Karpas-422 (cell line): ENCODE results near the gene RAP2A. TPM values are rescaled to one million over a fixed set of nuclear protein-coding genes. Genes with fewer than 3 reads are reported as not detected.

ENCODE experiments used
- DNase-seq: peaks from one replicate; pipeline ENCODE4 v3.0.0-alpha.2; 2015
- H2AFZ ChIP-seq: fragments of 200-600 bp; sonication (generic); 2 replicates; pipeline ENCODE4 v1.6.1; 2014; ENCODE audit warnings: antibody characterized with exemption, low read length, mixed read lengths
- H3K27ac ChIP-seq: fragments of 200-600 bp; sonication (generic); 2 replicates; pipeline ENCODE4 v1.5.1; 2014; ENCODE audit warnings: mild to moderate bottlenecking, low read length, moderate library complexity
- H3K27me3 ChIP-seq: fragments of 200-600 bp; sonication (generic); 2 replicates; pipeline ENCODE4 v1.6.1; 2014; ENCODE audit warnings: low read length, mixed read lengths
- H3K36me3 ChIP-seq: fragments of 200-600 bp; sonication (generic); 2 replicates; pipeline ENCODE4 v1.6.1; 2014; ENCODE audit warnings: low read length, mixed read lengths; ENCODE audit not compliant: insufficient read depth
- H3K4me1 ChIP-seq: fragments of 200-600 bp; sonication (generic); 2 replicates; pipeline ENCODE4 v1.6.1; 2014; ENCODE audit warnings: mild to moderate bottlenecking, low read length, mixed read lengths
- H3K4me2 ChIP-seq: fragments of 200-600 bp; sonication (generic); 2 replicates; pipeline ENCODE4 v1.6.1; 2014; ENCODE audit warnings: low read length, low read depth, mild to moderate bottlenecking; ENCODE audit not compliant: poor library complexity, severe bottlenecking
- H3K4me3 ChIP-seq: fragments of 200-600 bp; sonication (generic); 2 replicates; pipeline ENCODE4 v1.5.1; 2014; ENCODE audit warnings: mild to moderate bottlenecking, antibody characterized with exemption, low read length, mixed read lengths
- H3K79me2 ChIP-seq: fragments of 200-600 bp; sonication (generic); 2 replicates; pipeline ENCODE4 v1.6.1; 2014; ENCODE audit warnings: mild to moderate bottlenecking, low read length, mixed read lengths
- H3K9ac ChIP-seq: fragments of 200-600 bp; sonication (generic); 2 replicates; pipeline ENCODE4 v1.6.0; 2014; ENCODE audit warnings: low read length
- H3K9me2 ChIP-seq: fragments of 200-600 bp; sonication (generic), shearing (Covaris generic); replicated peaks from 2 replicates; pipeline ENCODE4 v1.6.0; 2014; ENCODE audit warnings: mild to moderate bottlenecking, low read length, moderate library complexity; ENCODE audit not compliant: insufficient read depth
- H3K9me3 ChIP-seq: fragments of 300-700, 200-600 bp; sonication (generic); 2 replicates; pipeline ENCODE4 v1.6.1; 2014; ENCODE audit warnings: low read length, mixed read lengths
- H4K20me1 ChIP-seq: fragments of 200-600 bp; sonication (generic); 2 replicates; pipeline ENCODE4 v1.6.1; 2014; ENCODE audit warnings: mild to moderate bottlenecking, antibody characterized with exemption, low read length, low read depth; ENCODE audit not compliant: insufficient read depth
- total RNA-seq: library from RNA; depleted of rRNA; stranded (reverse); fragments of >200 nt; shearing (Covaris generic); gene quantifications from 2 replicates; pipeline ENCODE4 v1.2.3, GENCODE V29; 2014; ENCODE audit warnings: low replicate concordance

RAP2A gene
- total RNA-seq, 1 experiment from 2014 or later = 47.9 TPM

GRCh38 chr13:97390941-97391600 lies 42.9 kb upstream of the RAP2A start:
- no peak overlapping the region for H3K4me3 ChIP-seq

GRCh38 chr13:97392020-97392419 lies 41.9 kb upstream of the RAP2A start:
- H3K9me2 ChIP-seq = no peaks in the 10 kb centered on the region
- no peak overlapping the region for H3K9ac ChIP-seq
- H3K4me3 ChIP-seq = no peak overlapping the region
- H3K9me3 ChIP-seq = no peaks in the 10 kb centered on the region
- H2AFZ ChIP-seq = no peak overlapping the region
- no peaks in the 10 kb centered on the region for H3K4me1 ChIP-seq
- H3K4me2 ChIP-seq = no peak overlapping the region
- no peaks in the 10 kb centered on the region for H3K27me3 ChIP-seq
- no peaks in the 10 kb centered on the region for H4K20me1 ChIP-seq
- no peaks in the 10 kb centered on the region for H3K79me2 ChIP-seq
- no peak for DNase-seq
- no peak overlapping the region for H3K27ac ChIP-seq
- no peaks in the 10 kb centered on the region for H3K36me3 ChIP-seq

More at GRCh38 chr13:97390941-97391600, 42.9 kb upstream of the RAP2A start:
- H3K4me1 ChIP-seq = no peaks in the 10 kb centered on the region
- H3K4me2 ChIP-seq = no peak overlapping the region
- no peak overlapping the region for H2AFZ ChIP-seq
- DNase-seq = no peak
- no peaks in the 10 kb centered on the region for H4K20me1 ChIP-seq
- no peaks in the 10 kb centered on the region for H3K36me3 ChIP-seq
- H3K27ac ChIP-seq = no peak overlapping the region
- no peaks in the 10 kb centered on the region for H3K9me3 ChIP-seq
- no peaks in the 10 kb centered on the region for H3K27me3 ChIP-seq
- no peak overlapping the region for H3K9ac ChIP-seq
- H3K9me2 ChIP-seq = no peaks in the 10 kb centered on the region
- H3K79me2 ChIP-seq = no peaks in the 10 kb centered on the region

GRCh38 chr13:97394542-97394941 lies 39.4 kb upstream of the RAP2A start:
- Histone ChIP-seq H2AFZ (no peak overlapping the region), H3K4me2 (no peak overlapping the region), H3K9ac (no peak overlapping the region), H3K27ac (no peak overlapping the region), H3K4me1 (no peaks in the 10 kb centered on the region), H4K20me1 (no peaks in the 10 kb centered on the region), H3K9me3 (no peaks in the 10 kb centered on the region), H3K27me3 (no peaks in the 10 kb centered on the region), H3K9me2 (no peaks in the 10 kb centered on the region), H3K4me3 (no peak overlapping the region), H3K79me2 (no peaks in the 10 kb centered on the region), H3K36me3 (no peaks in the 10 kb centered on the region)
- DNase-seq = no peak

- Histone ChIP-seq H4K20me1 (no peaks in the 10 kb centered on the region), H3K27ac (no peak overlapping the region), H3K79me2 (no peaks in the 10 kb centered on the region), H3K9me2 (no peaks in the 10 kb centered on the region), H3K4me3 (no peak overlapping the region), H3K36me3 (no peaks in the 10 kb centered on the region), H3K4me1 (no peaks in the 10 kb centered on the region), H2AFZ (no peak overlapping the region), H3K27me3 (no peaks in the 10 kb centered on the region), H3K9me3 (no peaks in the 10 kb centered on the region), H3K4me2 (no peak overlapping the region), H3K9ac (no peak overlapping the region)
- no peak for DNase-seq
Observed at GRCh38 chr13:97395447-97396136, 38.4 kb upstream of the RAP2A start.

GRCh38 chr13:97397267-97397666 lies 36.7 kb upstream of the RAP2A start:
- Histone ChIP-seq H3K36me3 (no peaks in the 10 kb centered on the region), H3K9ac (no peak overlapping the region), H3K27me3 (no peaks in the 10 kb centered on the region), H3K4me2 (no peak overlapping the region), H3K4me3 (no peak overlapping the region), H3K27ac (no peak overlapping the region), H2AFZ (no peak overlapping the region), H3K9me2 (no peaks in the 10 kb centered on the region), H3K79me2 (no peaks in the 10 kb centered on the region), H3K4me1 (no peaks in the 10 kb centered on the region), H3K9me3 (no peaks in the 10 kb centered on the region), H4K20me1 (no peaks in the 10 kb centered on the region)
- DNase-seq = no peak

- Histone ChIP-seq H3K4me2 (no peak overlapping the region), H2AFZ (no peak overlapping the region), H3K4me1 (no peaks in the 10 kb centered on the region), H4K20me1 (no peaks in the 10 kb centered on the region), H3K27me3 (no peaks in the 10 kb centered on the region), H3K9me2 (no peaks in the 10 kb centered on the region), H3K9me3 (no peaks in the 10 kb centered on the region), H3K9ac (no peak overlapping the region), H3K4me3 (no peak overlapping the region), H3K27ac (no peak overlapping the region), H3K79me2 (no peaks in the 10 kb centered on the region), H3K36me3 (no peaks in the 10 kb centered on the region)
- DNase-seq = no peak
Observed at GRCh38 chr13:97401421-97401820, 32.5 kb upstream of the RAP2A start.

GRCh38 chr13:97403893-97404750 lies 29.8 kb upstream of the RAP2A start:
- no peaks in the 10 kb centered on the region for H4K20me1 ChIP-seq
- no peak overlapping the region for H2AFZ ChIP-seq
- H3K27ac ChIP-seq = no peak overlapping the region
- no peaks in the 10 kb centered on the region for H3K4me1 ChIP-seq
- H3K9me2 ChIP-seq = no peaks in the 10 kb centered on the region
- DNase-seq = no peak
- no peaks in the 10 kb centered on the region for H3K36me3 ChIP-seq
- no peak overlapping the region for H3K4me2 ChIP-seq
- H3K79me2 ChIP-seq = no peaks in the 10 kb centered on the region
- H3K27me3 ChIP-seq = no peaks in the 10 kb centered on the region
- no peak overlapping the region for H3K4me3 ChIP-seq
- no peak overlapping the region for H3K9ac ChIP-seq
- no peaks in the 10 kb centered on the region for H3K9me3 ChIP-seq

GRCh38 chr13:97407540-97407939 lies 26.4 kb upstream of the RAP2A start:
- Histone ChIP-seq H3K36me3 (no peaks in the 10 kb centered on the region), H3K4me3 (no peak overlapping the region), H3K27me3 (no peaks in the 10 kb centered on the region), H3K9ac (no peak overlapping the region), H3K9me2 (no peaks in the 10 kb centered on the region), H3K4me2 (no peak overlapping the region), H3K4me1 (no peaks in the 10 kb centered on the region), H3K9me3 (no peaks in the 10 kb centered on the region), H2AFZ (no peak overlapping the region), H3K27ac (no peak overlapping the region), H3K79me2 (no peaks in the 10 kb centered on the region), H4K20me1 (no peaks in the 10 kb centered on the region)
- DNase-seq = no peak
